B cell (primary cell): Measurements from ENCODE around the gene CCDC91. TPM values are rescaled to one million over a fixed set of nuclear protein-coding genes. Genes with fewer than 3 reads are reported as not detected.

ENCODE experiments used
- ATAC-seq: fragments of 200-7000 bp; cut with Tn5 transposase; one replicate; pipeline ENCODE4 v1.10.0; 2021; ENCODE audit warnings: low read depth, mild to moderate bottlenecking, moderate number of reproducible peaks, moderate library complexity
- CTCF ChIA-PET: fragments of 350-600 bp; sonication (Branson Sonifier 250); formaldehyde crosslinking; loops from one replicate; lab custom pipeline; 2021; ENCODE audit warnings: antibody characterized with exemption, inconsistent platforms; lab: Charles Lee
- POLR2A ChIA-PET: fragments of 350-600 bp; sonication (Branson Sonifier 250); formaldehyde crosslinking; loops from one replicate; lab custom pipeline; 2021; ENCODE audit warnings: antibody characterized with exemption; lab: Charles Lee
- DNase-seq: peaks from one replicate; pipeline ENCODE4 v3.0.0; 2013
- H2AFZ ChIP-seq: 2 replicates; pipeline ENCODE4 v1.6.1; 2012; ENCODE audit warnings: mild to moderate bottlenecking, low read depth, low read length; ENCODE audit not compliant: insufficient read depth, poor library complexity, severe bottlenecking
- H3K27ac ChIP-seq, 2 donors: 1 replicate in 1 of 2; 2 replicates in 1 of 2; pipeline ENCODE4 v1.5.1; 2012 to 2013; ENCODE audit warnings: low read length in 2 of 2, mild to moderate bottlenecking in 2 of 2, moderate library complexity in 1 of 2
- H3K27me3 ChIP-seq, 4 experiments: fragments of 200-600 bp in 1 of 4; sonication (generic) in 1 of 4; replicated peaks in 1 of 4; 1 replicate in 2 of 4; 2 replicates in 2 of 4; pipeline versions ENCODE4 v1.6.1 to v1.7.0; 2013 to 2016; ENCODE audit warnings: low read length in 3 of 4, mild to moderate bottlenecking in 2 of 4, mixed read lengths in 1 of 4, moderate library complexity in 1 of 4; ENCODE audit not compliant: insufficient read depth in 4 of 4, control insufficient read depth in 3 of 4; ENCODE audit errors: control extremely low read depth in 1 of 4
- H3K36me3 ChIP-seq, 2 experiments: replicated peaks in 1 of 2; 1 replicate in 1 of 2; 2 replicates in 1 of 2; pipeline versions ENCODE4 v1.6.1 to v1.7.1; 2013; ENCODE audit warnings: low read length in 1 of 2; ENCODE audit not compliant: insufficient read depth in 2 of 2, control insufficient read depth in 1 of 2; ENCODE audit errors: control extremely low read depth in 1 of 2, extremely low read depth in 1 of 2
- H3K4me1 ChIP-seq, 2 donors: fragments of 200-600 bp in 1 of 2; sonication (generic) in 1 of 2; 1 replicate in 1 of 2; 2 replicates in 1 of 2; pipeline versions ENCODE4 v1.5.1 to v1.6.1; 2013 to 2017; ENCODE audit warnings: low read length in 2 of 2; ENCODE audit not compliant: control insufficient read depth in 2 of 2, insufficient read depth in 2 of 2
- H3K4me2 ChIP-seq: replicated peaks from 2 replicates; pipeline ENCODE3; 2012; ENCODE audit warnings: mild to moderate bottlenecking, low read depth, low read length; ENCODE audit not compliant: poor library complexity, severe bottlenecking
- H3K4me3 ChIP-seq, 5 experiments: fragments of 200-600 bp in 1 of 5; sonication (generic) in 1 of 5; 1 replicate in 3 of 5; 2 replicates in 2 of 5; pipeline versions ENCODE4 v1.5.1 to v1.7.0; 2011 to 2016; ENCODE audit warnings: low read length in 4 of 5, mild to moderate bottlenecking in 4 of 5, low read depth in 2 of 5, control low read depth in 1 of 5, moderate library complexity in 1 of 5; ENCODE audit not compliant: insufficient read depth in 1 of 5; ENCODE audit errors: control extremely low read depth in 1 of 5, extremely low read depth in 1 of 5
- H3K79me2 ChIP-seq: fragments of 200-600 bp; sonication (generic); one replicate; pipeline ENCODE4 v1.6.0; 2016; ENCODE audit warnings: low read length; ENCODE audit not compliant: control insufficient read depth, insufficient read depth
- H3K9ac ChIP-seq: fragments of 200-600 bp; sonication (generic); 2 replicates; pipeline ENCODE4 v1.6.1; 2017; ENCODE audit warnings: mild to moderate bottlenecking, low read length, moderate library complexity
- H3K9me3 ChIP-seq, 3 donors: one replicate each; pipeline versions ENCODE4 v1.6.1 to v1.7.1; 2013; ENCODE audit warnings: low read length in 2 of 3; ENCODE audit not compliant: control insufficient read depth in 2 of 3, insufficient read depth in 1 of 3; ENCODE audit errors: control extremely low read depth in 1 of 3
- H4K20me1 ChIP-seq: 2 replicates; pipeline ENCODE4 v1.6.0; 2012; ENCODE audit warnings: mild to moderate bottlenecking, low read length; ENCODE audit not compliant: insufficient read depth, control insufficient read depth, poor library complexity, severe bottlenecking
- H3K27ac Mint-ChIP-seq: one replicate; pipeline ENCODE4 v1.8.0; 2021; ENCODE audit warnings: mixed read lengths
- H3K27me3 Mint-ChIP-seq: one replicate; pipeline ENCODE4 v1.8.0; 2021; ENCODE audit warnings: mixed read lengths
- H3K4me1 Mint-ChIP-seq: one replicate; pipeline ENCODE4 v1.8.0; 2021; ENCODE audit warnings: mixed read lengths
- H3K4me3 Mint-ChIP-seq: one replicate; pipeline ENCODE4 v1.8.0; 2021; ENCODE audit warnings: mixed read lengths
- H3K9me3 Mint-ChIP-seq: one replicate; pipeline ENCODE4 v1.8.0; 2022; ENCODE audit warnings: mixed read lengths; ENCODE audit not compliant: insufficient read depth
- EZH2 ChIP-seq: IDR thresholded peaks from 2 replicates; pipeline ENCODE4 v1.6.1; 2012; ENCODE audit warnings: borderline replicate concordance, low read depth, mild to moderate bottlenecking, moderate library complexity, low read length; ENCODE audit not compliant: insufficient read depth, poor library complexity, severe bottlenecking
- WGBS: methylation state at CpG from one replicate; pipeline ENCODE4 v1.1.5; 2013; ENCODE audit warnings: missing lambda C conversion rate; ENCODE audit not compliant: insufficient coverage; 5-methylcytosine and 5-hydroxymethylcytosine counted together
- intact Hi-C: fragments of 100-400 bp; cut with micrococcal nuclease; formaldehyde crosslinking; loops from one replicate; pipeline ENCODE4 v1.10.0; 2022
- polyA plus RNA-seq: library from polyadenylated mRNA; depleted of rRNA; stranded (reverse); fragments of >200 nt; gene quantifications from 2 replicates; pipeline ENCODE4 v1.2.3, GENCODE V29; 2012
- total RNA-seq, 2 donors: library from RNA; stranded (reverse); fragments of 120-200 nt in 1 of 2; gene quantifications; 1 replicate in 1 of 2; 2 replicates in 1 of 2; pipeline versions ENCODE4 v1.2.3 to v1.2.4, GENCODE V29; 2013 to 2022
- TF ChIP-seq, protein P1 (sequence below): fragments of 200-600 bp; IDR thresholded peaks from one replicate; pipeline ENCODE4 v1.8.0; 2022; ENCODE audit warnings: antibody characterized with exemption, mild to moderate bottlenecking

The CCDC91 gene
- total and polyA plus RNA-seq, 2 donors (not counting 1 experiment from before 2014, with no cell fraction given) = 10.9 to 64.8 TPM

DNA sequence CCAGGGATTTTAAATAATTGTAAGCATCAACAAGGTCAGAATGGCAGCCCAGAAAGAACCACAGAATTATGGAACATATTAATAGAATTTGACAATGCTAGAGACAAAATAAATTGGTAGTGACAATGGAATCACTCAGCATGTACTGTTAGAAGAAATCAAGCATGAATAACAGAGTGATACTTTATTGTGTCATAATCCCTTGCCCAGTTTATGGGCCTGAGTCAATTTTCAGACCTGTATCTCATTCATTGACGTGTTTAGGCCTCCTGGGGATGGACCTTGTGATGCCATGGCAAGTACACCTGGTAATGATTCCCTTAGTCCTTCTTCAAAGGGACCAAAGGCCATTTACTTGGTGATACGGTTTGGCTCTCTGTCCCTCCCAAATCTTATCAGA lies 12.8 kb upstream of the CCDC91 start:
- H3K9ac ChIP-seq = no peak overlapping the region
- H3K9me3 Mint-ChIP-seq = peaks cover 2% of the 10 kb centered on the region
- POLR2A ChIA-PET = no interaction called here
- no peak for DNase-seq
- intact Hi-C loops = no loop called here
- no peak overlapping the region for H3K4me3 Mint-ChIP-seq
- ATAC-seq = no peak
- CTCF ChIA-PET = no interaction called here
- H3K4me3 ChIP-seq = no peak overlapping the region
- no peaks in the 10 kb centered on the region for H4K20me1 ChIP-seq
- no peak overlapping the region for H2AFZ ChIP-seq
- WGBS = 83% methylated on average over 1 of the region's 2 CpGs
- no peaks in the 10 kb centered on the region for H3K79me2 ChIP-seq
- no peak overlapping the region for H3K27ac ChIP-seq
- no peak overlapping the region for H3K4me2 ChIP-seq
- H3K27ac Mint-ChIP-seq = no peak overlapping the region
- no peaks in the 10 kb centered on the region for H3K4me1 Mint-ChIP-seq
- H3K36me3 ChIP-seq = no peaks in the 10 kb centered on the region
- H3K4me1 ChIP-seq = no peaks in the 10 kb centered on the region
- H3K9me3 ChIP-seq = no peaks in the 10 kb centered on the region
- H3K27me3 ChIP-seq = peaks cover 0 to 3% (median 0%) of the 10 kb centered on the region in 4 experiments
- peaks cover 2% of the 10 kb centered on the region for H3K27me3 Mint-ChIP-seq
- TF ChIP-seq, protein P1, sequence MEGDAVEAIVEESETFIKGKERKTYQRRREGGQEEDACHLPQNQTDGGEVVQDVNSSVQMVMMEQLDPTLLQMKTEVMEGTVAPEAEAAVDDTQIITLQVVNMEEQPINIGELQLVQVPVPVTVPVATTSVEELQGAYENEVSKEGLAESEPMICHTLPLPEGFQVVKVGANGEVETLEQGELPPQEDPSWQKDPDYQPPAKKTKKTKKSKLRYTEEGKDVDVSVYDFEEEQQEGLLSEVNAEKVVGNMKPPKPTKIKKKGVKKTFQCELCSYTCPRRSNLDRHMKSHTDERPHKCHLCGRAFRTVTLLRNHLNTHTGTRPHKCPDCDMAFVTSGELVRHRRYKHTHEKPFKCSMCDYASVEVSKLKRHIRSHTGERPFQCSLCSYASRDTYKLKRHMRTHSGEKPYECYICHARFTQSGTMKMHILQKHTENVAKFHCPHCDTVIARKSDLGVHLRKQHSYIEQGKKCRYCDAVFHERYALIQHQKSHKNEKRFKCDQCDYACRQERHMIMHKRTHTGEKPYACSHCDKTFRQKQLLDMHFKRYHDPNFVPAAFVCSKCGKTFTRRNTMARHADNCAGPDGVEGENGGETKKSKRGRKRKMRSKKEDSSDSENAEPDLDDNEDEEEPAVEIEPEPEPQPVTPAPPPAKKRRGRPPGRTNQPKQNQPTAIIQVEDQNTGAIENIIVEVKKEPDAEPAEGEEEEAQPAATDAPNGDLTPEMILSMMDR = no peak
- TF ChIP-seq EZH2 = no peak

DNA sequence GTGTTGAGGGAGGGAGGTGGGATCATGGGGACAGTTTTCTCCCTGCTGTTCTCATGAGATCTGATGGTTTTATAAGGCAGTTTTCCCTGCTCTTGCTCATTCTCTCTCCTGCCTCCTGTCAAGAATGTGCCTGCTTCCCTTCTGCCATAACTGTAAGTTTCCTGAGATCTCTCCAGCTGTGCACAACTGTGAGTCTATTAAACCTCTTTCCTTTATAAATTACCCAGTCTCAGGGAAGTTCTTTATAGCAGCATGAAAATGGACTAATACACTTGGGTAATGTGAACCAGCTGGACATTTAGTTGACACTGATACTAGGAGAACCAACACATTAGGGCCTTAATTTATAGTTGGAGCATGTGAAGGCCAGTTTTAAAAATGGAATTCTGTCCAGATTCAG lies 12.4 kb upstream of the CCDC91 start:
- Histone ChIP-seq H4K20me1 (no peaks in the 10 kb centered on the region), H3K4me2 (no peak overlapping the region), H3K27ac (no peak overlapping the region), H2AFZ (no peak overlapping the region), H3K4me3 (no peak overlapping the region), H3K36me3 (no peaks in the 10 kb centered on the region), H3K9ac (no peak overlapping the region), H3K4me1 (no peaks in the 10 kb centered on the region), H3K79me2 (no peaks in the 10 kb centered on the region), H3K27me3 (peaks cover 0 to 3% (median 0%) of the 10 kb centered on the region in 4 experiments), H3K9me3 (no peaks in the 10 kb centered on the region)
- Mint-ChIP-seq H3K4me1 (no peaks in the 10 kb centered on the region), H3K4me3 (no peak overlapping the region), H3K27me3 (peaks cover 2% of the 10 kb centered on the region), H3K27ac (no peak overlapping the region), H3K9me3 (peaks cover 2% of the 10 kb centered on the region)
- intact Hi-C loops = no loop called here
- ATAC-seq (no peak), DNase-seq (no peak)
- TF ChIP-seq, protein P1 = no peak
- no peak for TF ChIP-seq EZH2
- CTCF ChIA-PET = no interaction called here
- POLR2A ChIA-PET = no interaction called here
